CD4-positive, alpha-beta memory T cell (primary cell): Measurements from ENCODE around the gene TLNRD1. TPM values are rescaled to one million over a fixed set of nuclear protein-coding genes. Genes with fewer than 3 reads are reported as not detected.

ENCODE experiments used
- CTCF ChIA-PET: fragments of 350-600 bp; sonication (Branson Sonifier 250); formaldehyde crosslinking; loops from one replicate; lab custom pipeline; 2021; ENCODE audit warnings: inconsistent platforms; ENCODE audit not compliant: partially characterized antibody; lab: Charles Lee
- POLR2A ChIA-PET: fragments of 350-600 bp; sonication (Branson Sonifier 250); formaldehyde crosslinking; loops from one replicate; lab custom pipeline; 2021; ENCODE audit not compliant: partially characterized antibody; lab: Charles Lee
- DNase-seq, 5 donors: peaks; one replicate each; pipeline versions ENCODE4 v3.0.0 to v3.0.0-alpha.2; 2020 to 2022; ENCODE audit warnings: mixed read lengths in 1 of 5
- H3K27ac ChIP-seq: one replicate; pipeline ENCODE4 v1.7.0; 2013; ENCODE audit warnings: low read depth, low read length
- H3K27me3 ChIP-seq: 2 replicates; pipeline ENCODE4 v1.7.0; 2013; ENCODE audit warnings: mild to moderate bottlenecking, low read length, moderate library complexity; ENCODE audit not compliant: insufficient read depth
- H3K36me3 ChIP-seq: 2 replicates; pipeline ENCODE4 v1.7.0; 2013; ENCODE audit warnings: mild to moderate bottlenecking, low read length, moderate library complexity; ENCODE audit not compliant: insufficient read depth
- H3K4me1 ChIP-seq: 2 replicates; pipeline ENCODE4 v1.7.0; 2013; ENCODE audit warnings: mild to moderate bottlenecking, low read length, moderate library complexity; ENCODE audit not compliant: insufficient read depth
- H3K4me3 ChIP-seq, 2 donors: one replicate each; pipeline ENCODE4 v1.7.0; 2013; ENCODE audit warnings: low read length in 2 of 2, mild to moderate bottlenecking in 1 of 2
- H3K9me3 ChIP-seq, 2 donors: one replicate each; pipeline ENCODE4 v1.7.0; 2013; ENCODE audit warnings: low read length in 2 of 2, control low read depth in 1 of 2; ENCODE audit not compliant: control insufficient read depth in 1 of 2
- H3K27ac Mint-ChIP-seq, 7 donors: one replicate each; pipeline ENCODE4 v1.8.0; 2020 to 2021; ENCODE audit warnings: mixed read lengths in 7 of 7, mild to moderate bottlenecking in 6 of 7, inconsistent platforms in 3 of 7, moderate library complexity in 3 of 7
- H3K27me3 Mint-ChIP-seq, 2 donors: one replicate each; pipeline ENCODE4 v1.8.0; 2020 to 2021; ENCODE audit warnings: mixed read lengths in 2 of 2
- H3K36me3 Mint-ChIP-seq, 2 donors: one replicate each; pipeline ENCODE4 v1.8.0; 2020 to 2021; ENCODE audit warnings: mixed read lengths in 2 of 2, inconsistent platforms in 1 of 2, mild to moderate bottlenecking in 1 of 2
- H3K4me1 Mint-ChIP-seq, 4 donors: one replicate each; pipeline ENCODE4 v1.8.0; 2020 to 2021; ENCODE audit warnings: mixed read lengths in 4 of 4, mild to moderate bottlenecking in 1 of 4
- H3K4me3 Mint-ChIP-seq, 8 donors: one replicate each; pipeline ENCODE4 v1.8.0; 2020 to 2021; ENCODE audit warnings: mixed read lengths in 8 of 8, mild to moderate bottlenecking in 7 of 8, moderate library complexity in 6 of 8, inconsistent platforms in 3 of 8
- H3K9me3 Mint-ChIP-seq, 8 donors: one replicate each; pipeline ENCODE4 v1.8.0; 2020 to 2021; ENCODE audit warnings: mixed read lengths in 8 of 8, mild to moderate bottlenecking in 5 of 8, inconsistent platforms in 3 of 8, moderate library complexity in 1 of 8
- intact Hi-C: fragments of 100-400 bp; cut with micrococcal nuclease; formaldehyde crosslinking; loops from one replicate; pipeline ENCODE4 v1.15.1; 2023
- polyA plus RNA-seq, 2 donors: library from polyadenylated mRNA; unstranded; fragments of 300-500 nt; fragmentation: Illumina TruSeq; gene quantifications; one replicate each; pipeline ENCODE4 v1.2.3, GENCODE V29; 2021
- total RNA-seq, 2 experiments: library from RNA; stranded (reverse); gene quantifications; one replicate each; pipeline ENCODE4 v1.2.3, GENCODE V29; 2021

The TLNRD1 gene
- total and polyA plus RNA-seq, 4 experiments from 2014 or later, result 2.4 to 29.8 (median 17.5) TPM

DNA sequence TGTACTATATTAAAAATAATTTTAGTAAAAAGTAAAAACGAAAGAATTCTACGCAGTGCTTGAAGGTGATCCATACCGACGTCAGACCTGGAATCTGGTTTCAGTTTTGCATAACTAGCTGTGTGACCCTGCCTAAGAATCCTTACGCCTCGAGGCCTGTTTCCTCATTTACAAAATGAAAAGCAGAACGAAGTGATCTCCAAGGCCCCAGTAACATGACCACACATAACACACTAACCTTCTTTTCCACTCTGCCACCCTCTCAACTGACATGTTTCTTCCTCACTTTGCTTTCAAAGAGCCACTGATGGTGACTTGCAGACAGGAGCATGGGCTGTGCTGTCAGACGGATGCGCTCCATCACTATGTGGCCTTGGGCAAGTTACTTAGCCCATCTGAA is 15.9 kb upstream of the TLNRD1 start:
- CTCF ChIA-PET, result interaction anchor here (1.0 to 4.0 kb wide), 2 partner anchors 15 to 120 kb away, joined by 3 to 12 read pairs; no protein-coding TSS in a partner anchor
- H3K9me3 Mint-ChIP-seq, result no peaks in the 10 kb centered on the region
- peak overlapping the region in 3 of 8 donors; percentile 39 to 53 (median 46) for H3K4me3 Mint-ChIP-seq
- peak overlapping the region in 6 of 7 donors; percentile 1 to 66 (median 40) for H3K27ac Mint-ChIP-seq
- no peak overlapping the region for H3K27ac ChIP-seq
- H3K27me3 Mint-ChIP-seq, result no peaks in the 10 kb centered on the region
- POLR2A ChIA-PET, result interaction anchor here (0.6 to 8.2 kb wide), 2 partner anchors 8 to 17 kb away, joined by 3 to 109 read pairs; partner anchors contain the start of gene TLNRD1
- peaks cover 7% of the 10 kb centered on the region for H3K36me3 ChIP-seq
- peaks cover 51 to 73% (median 61%) of the 10 kb centered on the region in 4 donors for H3K4me1 Mint-ChIP-seq
- peaks cover 15 to 54% of the 10 kb centered on the region in 2 donors for H3K36me3 Mint-ChIP-seq
- intact Hi-C loops, result loop anchor here (10.0 kb wide), 1 partner anchor 290 kb away; the partner anchor contains the start of gene ABHD17C
- H3K4me1 ChIP-seq, result peaks cover 50% of the 10 kb centered on the region
- no peak for DNase-seq
- no peaks in the 10 kb centered on the region for H3K27me3 ChIP-seq
- H3K9me3 ChIP-seq, result no peaks in the 10 kb centered on the region
- no peak overlapping the region for H3K4me3 ChIP-seq

DNA sequence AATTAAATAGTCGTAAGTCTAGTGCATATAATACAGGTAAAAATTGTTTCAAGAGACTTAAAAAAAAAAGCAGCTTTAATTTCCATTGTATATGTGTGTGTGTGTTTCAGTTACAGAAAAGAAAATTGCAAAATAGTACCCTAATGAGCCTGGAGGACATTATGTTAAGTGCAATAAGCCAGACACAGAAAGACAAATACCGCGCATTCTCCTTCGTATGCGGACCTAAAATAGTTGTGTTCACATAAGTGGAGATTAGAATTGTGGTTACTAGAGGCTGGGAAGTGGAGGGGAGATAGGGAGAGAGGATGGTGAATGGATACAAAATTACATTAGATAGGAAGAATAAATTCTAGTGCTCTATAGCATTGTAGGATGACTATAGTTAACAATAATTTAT is 14.7 kb upstream of the TLNRD1 start:
- no peaks in the 10 kb centered on the region for H3K9me3 ChIP-seq
- peak overlapping the region in 6 of 7 donors; percentile 5 to 42 (median 28) for H3K27ac Mint-ChIP-seq
- no peak overlapping the region for H3K27ac ChIP-seq
- peaks cover 59% of the 10 kb centered on the region for H3K4me1 ChIP-seq
- H3K9me3 Mint-ChIP-seq, result no peaks in the 10 kb centered on the region
- no peaks in the 10 kb centered on the region for H3K27me3 Mint-ChIP-seq
- H3K4me3 ChIP-seq, result no peak overlapping the region
- no peaks in the 10 kb centered on the region for H3K27me3 ChIP-seq
- peaks cover 11 to 49% of the 10 kb centered on the region in 2 donors for H3K36me3 Mint-ChIP-seq
- no peak for DNase-seq
- intact Hi-C loops, result loop anchor here (10.0 kb wide), 1 partner anchor 291 kb away; the partner anchor contains the start of gene ABHD17C
- no peaks in the 10 kb centered on the region for H3K36me3 ChIP-seq
- POLR2A ChIA-PET, result interaction anchor here (0.6 to 8.2 kb wide), 2 partner anchors 16 to 1040 kb away, joined by 3 to 109 read pairs; partner anchors contain the start of gene TLNRD1
- H3K4me1 Mint-ChIP-seq, result peaks cover 52 to 85% (median 65%) of the 10 kb centered on the region in 4 donors
- CTCF ChIA-PET, result interaction anchor here (0.6 to 4.0 kb wide), 5 partner anchors 12 to 281 kb away, joined by 3 to 12 read pairs (median 6); no protein-coding TSS in a partner anchor
- H3K4me3 Mint-ChIP-seq, result peak overlapping the region in 3 of 8 donors; percentile 32 to 65 (median 40)

DNA sequence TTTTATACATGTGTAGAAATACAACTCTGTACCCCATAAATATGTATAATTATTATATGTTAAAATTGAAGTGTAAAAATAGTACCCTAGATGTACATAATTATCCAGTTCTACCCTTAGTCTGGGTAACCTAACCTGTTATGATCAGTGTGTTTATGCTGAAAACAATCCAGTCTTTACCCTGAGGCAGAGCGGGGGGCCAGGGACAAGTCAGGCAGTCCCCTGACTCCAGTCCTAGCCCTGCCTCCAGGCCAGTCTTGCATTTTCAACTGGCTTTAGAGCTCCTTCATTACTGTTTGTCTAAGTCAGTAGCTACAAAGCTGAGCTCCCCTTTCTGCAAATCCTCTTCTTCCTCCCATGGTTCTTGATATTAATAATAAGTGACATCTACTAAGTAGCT is 14.2 kb upstream of the TLNRD1 start:
- intact Hi-C loops, result loop anchor here (10.0 kb wide), 1 partner anchor 292 kb away; the partner anchor contains the start of gene ABHD17C
- H3K9me3 ChIP-seq, result no peaks in the 10 kb centered on the region
- peaks cover 55 to 90% (median 69%) of the 10 kb centered on the region in 4 donors for H3K4me1 Mint-ChIP-seq

DNA sequence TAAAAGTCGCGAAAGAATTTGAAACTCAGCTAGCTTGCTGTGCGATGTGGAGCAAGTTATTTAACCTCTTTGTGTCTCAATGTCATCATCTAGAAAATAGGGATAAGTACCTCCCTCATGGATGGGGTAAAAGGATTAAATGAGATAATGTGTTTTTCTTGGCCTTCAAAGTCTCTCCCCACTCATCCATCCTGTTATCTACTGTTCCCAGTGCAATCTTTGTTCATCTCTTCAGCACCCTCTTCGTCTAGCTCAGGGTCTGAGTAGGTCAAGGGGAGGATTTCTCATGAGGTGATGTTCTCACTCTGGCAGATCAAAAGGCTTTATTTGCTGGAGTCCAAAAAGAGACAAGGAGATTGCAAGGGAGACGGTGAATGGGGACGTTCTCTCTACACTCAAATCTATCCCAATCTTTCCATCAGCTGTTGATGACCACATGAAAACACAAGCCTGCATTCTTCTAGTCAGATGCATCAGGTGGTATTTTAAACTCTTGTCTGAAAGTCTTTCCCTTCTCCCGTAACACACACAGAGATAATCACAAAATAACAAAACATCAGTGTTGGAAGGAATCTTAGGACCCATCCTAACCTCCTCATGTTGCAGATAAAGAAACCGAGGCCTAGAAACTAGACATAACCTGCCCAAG is 12.5 kb upstream of the TLNRD1 start:
- no peak for DNase-seq
- Histone ChIP-seq H3K4me1 (peaks cover 65% of the 10 kb centered on the region), H3K36me3 (no peaks in the 10 kb centered on the region), H3K27ac (peak overlapping the region; percentile 79), H3K27me3 (no peaks in the 10 kb centered on the region), H3K9me3 (no peaks in the 10 kb centered on the region), H3K4me3 (peak overlapping the region; percentile 54 to 97)
- ChIA-PET POLR2A (interaction anchor here (1.4 to 8.2 kb wide), 2 partner anchors 9 to 13 kb away, joined by 3 to 109 read pairs; partner anchors contain the start of gene TLNRD1), CTCF (interaction anchor here (2.0 to 2.2 kb wide), 2 partner anchors 11 to 278 kb away, joined by 6 to 9 read pairs; no protein-coding TSS in a partner anchor)
- peaks cover 47 to 84% (median 67%) of the 10 kb centered on the region in 4 donors for H3K4me1 Mint-ChIP-seq
- peak overlapping the region; percentile 25 to 99 (median 95) for H3K27ac Mint-ChIP-seq
- peaks cover 2 to 37% of the 10 kb centered on the region in 2 donors for H3K36me3 Mint-ChIP-seq
- intact Hi-C loops, result loop anchor here (10.0 kb wide), 1 partner anchor 293 kb away; the partner anchor contains the start of gene ABHD17C
- no peaks in the 10 kb centered on the region for H3K27me3 Mint-ChIP-seq
- H3K9me3 Mint-ChIP-seq, result no peaks in the 10 kb centered on the region
- peak overlapping the region; percentile 91 to 99 (median 99) for H3K4me3 Mint-ChIP-seq

More for the DNA sequence above, 14.2 kb upstream of the TLNRD1 start:
- peak overlapping the region in 2 of 7 donors; percentile 30 to 54 for H3K27ac Mint-ChIP-seq
- Histone ChIP-seq H3K4me1 (peaks cover 64% of the 10 kb centered on the region), H3K4me3 (no peak overlapping the region), H3K27me3 (no peaks in the 10 kb centered on the region), H3K36me3 (no peaks in the 10 kb centered on the region), H3K27ac (no peak overlapping the region)
- ChIA-PET POLR2A (interaction anchor here (8.2 kb wide), 1 partner anchor 15 kb away, joined by 109 read pairs; the partner anchor contains the start of gene TLNRD1), CTCF (interaction anchor here (0.6 to 4.0 kb wide), 4 partner anchors 12 to 280 kb away, joined by 3 to 12 read pairs (median 6); no protein-coding TSS in a partner anchor)
- no peaks in the 10 kb centered on the region for H3K27me3 Mint-ChIP-seq
- H3K4me3 Mint-ChIP-seq, result peak overlapping the region in 4 of 8 donors; percentile 36 to 71 (median 56)
- DNase-seq, result no peak
- H3K9me3 Mint-ChIP-seq, result no peaks in the 10 kb centered on the region
- H3K36me3 Mint-ChIP-seq, result peaks cover 11 to 49% of the 10 kb centered on the region in 2 donors

DNA sequence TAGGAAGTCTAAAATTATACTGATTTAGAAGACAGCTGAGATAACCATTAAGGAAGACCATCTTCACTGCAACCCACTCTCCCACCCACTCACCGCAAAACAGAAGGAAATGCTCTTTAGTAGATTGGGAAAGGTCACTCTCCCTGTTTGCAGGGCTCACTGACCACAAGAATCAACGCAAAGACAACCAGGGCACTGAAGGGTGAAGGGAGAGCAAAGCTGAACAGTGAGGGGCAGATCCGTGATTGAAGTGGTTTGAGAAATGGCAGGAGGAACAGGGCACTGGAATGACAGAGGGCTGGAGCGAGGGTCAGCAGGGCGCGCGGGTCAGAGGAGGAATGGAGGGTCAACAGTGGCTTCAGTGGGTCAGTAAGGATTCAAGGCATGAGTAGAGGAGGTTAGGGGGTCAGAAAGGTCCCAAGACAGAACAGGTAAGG is 11.6 kb upstream of the TLNRD1 start:
- peaks cover 43 to 78% (median 62%) of the 10 kb centered on the region in 4 donors for H3K4me1 Mint-ChIP-seq
- no peaks in the 10 kb centered on the region for H3K27me3 ChIP-seq
- no peaks in the 10 kb centered on the region for H3K36me3 ChIP-seq
- ChIA-PET CTCF (interaction anchor here (2.0 to 2.2 kb wide), 2 partner anchors 12 to 277 kb away, joined by 6 to 9 read pairs; no protein-coding TSS in a partner anchor), POLR2A (interaction anchor here (1.0 to 8.2 kb wide), 3 partner anchors 10 to 18 kb away, joined by 3 to 109 read pairs (median 3); partner anchors contain the start of gene TLNRD1)
- H3K27ac Mint-ChIP-seq, result peak overlapping the region; percentile 95 to 99 (median 99)
- H3K9me3 ChIP-seq, result no peaks in the 10 kb centered on the region
- peaks cover 0 to 32% of the 10 kb centered on the region in 2 donors for H3K36me3 Mint-ChIP-seq
- intact Hi-C loops, result loop anchor here (1.0 to 10.0 kb wide), 2 partner anchors 11 to 294 kb away; partner anchors contain the start of genes ABHD17C and TLNRD1
- no peaks in the 10 kb centered on the region for H3K9me3 Mint-ChIP-seq
- peak overlapping the region; percentile 54 to 97 for H3K4me3 ChIP-seq
- H3K27me3 Mint-ChIP-seq, result no peaks in the 10 kb centered on the region
- no peak for DNase-seq
- H3K4me1 ChIP-seq, result peaks cover 62% of the 10 kb centered on the region
- peak overlapping the region; percentile 91 to 99 (median 99) for H3K4me3 Mint-ChIP-seq
- peak overlapping the region; percentile 79 for H3K27ac ChIP-seq

DNA sequence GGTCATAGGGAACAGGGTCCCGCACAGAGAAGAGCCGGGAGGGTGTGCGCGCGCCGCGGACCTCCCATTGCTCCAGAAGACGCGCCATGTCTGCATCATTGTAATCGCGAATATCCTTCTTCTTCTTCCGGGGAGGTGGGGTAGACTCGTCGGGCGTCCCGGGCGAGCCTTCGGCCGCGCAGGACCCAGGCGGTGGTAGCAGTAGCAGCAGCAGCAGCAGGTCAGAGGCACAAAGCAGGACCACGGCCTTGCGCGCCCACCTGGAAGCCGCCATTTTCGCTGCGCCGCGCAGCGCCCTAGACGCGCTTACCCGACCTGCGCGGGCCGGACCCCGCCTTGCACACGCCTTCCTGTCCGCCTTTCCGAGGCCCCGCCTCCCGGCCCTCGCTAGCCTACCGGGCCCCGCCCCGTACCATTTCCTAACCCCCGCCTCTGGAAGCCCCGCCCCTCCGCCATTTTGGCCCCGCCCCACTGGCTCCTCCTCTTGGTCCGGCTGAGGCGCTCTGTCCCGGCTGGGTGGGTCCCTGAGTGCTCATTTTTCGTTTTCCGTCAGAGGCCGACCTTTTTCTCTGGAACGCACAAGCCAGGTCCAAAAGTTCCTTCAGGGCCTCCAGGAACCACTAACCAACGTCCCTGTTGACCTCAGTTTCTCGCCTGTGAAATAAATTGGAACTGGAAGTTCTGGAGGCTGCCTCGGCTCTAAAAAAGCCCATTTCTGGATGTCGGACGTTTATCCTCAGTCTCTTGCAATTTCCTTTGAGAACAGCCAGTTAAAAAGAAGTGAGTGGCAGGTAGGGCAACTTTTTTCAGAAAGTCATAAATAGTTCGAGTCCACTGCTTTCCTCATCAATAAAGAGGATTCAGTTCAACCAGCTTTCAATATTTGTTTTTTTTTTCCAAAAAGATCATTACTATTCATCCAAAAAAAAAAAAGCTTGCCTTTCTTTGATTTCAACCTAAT is 10.9 kb upstream of the TLNRD1 start, which contains the start of gene MESD:
Gene MESD, minus strand, starts transcription at position 302 of the 961 bp plus-strand sequence. Its CDS starts 28 bp downstream, at position 274.
- no peaks in the 10 kb centered on the region for H3K9me3 Mint-ChIP-seq
- DNase-seq, result peak; percentile 92 to 95 (median 94)
- H3K27me3 Mint-ChIP-seq, result no peaks in the 10 kb centered on the region
- Histone ChIP-seq H3K4me3 (peak within 1 kb of the TSS; percentile 54 to 97), H3K27me3 (no peaks in the 10 kb centered on the region), H3K36me3 (no peaks in the 10 kb centered on the region), H3K27ac (peak within 1 kb of the TSS; percentile 79), H3K4me1 (peaks cover 60% of the 10 kb centered on the region), H3K9me3 (no peaks in the 10 kb centered on the region)
- peak within 1 kb of the TSS; percentile 95 to 99 (median 99) for H3K27ac Mint-ChIP-seq
- ChIA-PET POLR2A (interaction anchor here (0.9 to 8.2 kb wide), 5 partner anchors 10 to 319 kb away, joined by 3 to 109 read pairs (median 3); partner anchors contain the start of gene TLNRD1), CTCF (interaction anchor here (1.4 to 5.9 kb wide), 7 partner anchors 11 to 286 kb away, joined by 3 to 45 read pairs (median 9); partner anchors contain the start of gene TLNRD1)
- intact Hi-C loops, result loop anchor here (1.0 to 10.0 kb wide), 3 partner anchors 11 to 935 kb away; partner anchors contain the start of genes ABHD17C, TLNRD1 and ZFAND6
- H3K4me1 Mint-ChIP-seq, result peaks cover 38 to 71% (median 56%) of the 10 kb centered on the region in 4 donors
- H3K36me3 Mint-ChIP-seq, result peaks cover 0 to 27% of the 10 kb centered on the region in 2 donors
- peak within 1 kb of the TSS; percentile 91 to 99 (median 99) for H3K4me3 Mint-ChIP-seq
